HG03280 (cell line): ENCODE data around the gene TTC32.
"Not testable (repeated sequence)": the region's sequence is repeated elsewhere in the genome, so short reads cannot be mapped to it uniquely, and the experiment has no call there.

Source experiments
- ATAC-seq: cut with Tn5 transposase; IDR thresholded peaks from one replicate; pipeline ENCODE4 v1.9.1; 2021; ENCODE audit warnings: mild to moderate bottlenecking, moderate library complexity; ENCODE audit not compliant: unreplicated experiment

TTC32 gene

DNA sequence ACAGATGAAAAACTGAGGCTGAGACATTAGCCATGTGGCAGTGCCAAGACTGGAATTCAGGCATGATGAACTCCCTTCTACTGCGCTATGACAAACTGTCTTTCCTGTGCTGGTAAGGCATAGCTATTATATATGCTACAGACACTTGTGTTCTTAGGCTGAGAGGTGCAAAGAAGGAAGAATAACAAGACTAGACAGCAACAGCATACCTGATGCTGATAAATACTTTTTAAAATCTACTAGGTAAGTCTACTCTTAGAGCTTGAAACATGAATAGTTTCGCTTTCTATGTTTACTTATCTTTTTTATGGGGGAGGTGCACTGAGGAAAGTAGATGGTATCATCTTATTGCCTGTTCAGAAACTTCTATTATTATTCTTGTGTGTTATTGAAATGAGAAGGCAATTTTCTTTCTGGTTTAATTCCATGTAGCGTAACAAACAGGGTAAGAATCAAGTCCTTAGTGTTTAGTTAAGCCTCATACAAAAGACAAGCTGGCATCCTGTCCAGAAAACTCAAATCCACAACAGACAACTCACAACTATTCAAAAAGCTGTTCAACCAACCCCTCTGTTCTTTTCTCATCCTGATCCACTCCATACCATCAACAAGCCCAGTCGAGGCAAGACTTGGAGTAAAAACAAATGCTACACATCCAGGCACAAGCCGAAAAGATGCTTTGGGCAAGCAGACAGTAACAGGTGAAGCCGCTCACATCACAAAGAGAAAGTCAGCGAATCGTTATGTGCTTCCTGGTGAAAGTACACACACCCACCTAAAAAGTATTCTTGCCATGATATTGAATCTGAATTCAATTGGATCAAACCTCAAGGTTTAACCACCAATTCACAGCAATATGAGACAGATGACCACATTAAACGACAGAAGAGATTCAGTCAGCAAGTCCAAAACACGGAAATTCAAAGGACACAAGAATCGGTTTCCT, 1.5 kb downstream of the TTC32 start:
- ATAC-seq = peak; percentile 29

DNA sequence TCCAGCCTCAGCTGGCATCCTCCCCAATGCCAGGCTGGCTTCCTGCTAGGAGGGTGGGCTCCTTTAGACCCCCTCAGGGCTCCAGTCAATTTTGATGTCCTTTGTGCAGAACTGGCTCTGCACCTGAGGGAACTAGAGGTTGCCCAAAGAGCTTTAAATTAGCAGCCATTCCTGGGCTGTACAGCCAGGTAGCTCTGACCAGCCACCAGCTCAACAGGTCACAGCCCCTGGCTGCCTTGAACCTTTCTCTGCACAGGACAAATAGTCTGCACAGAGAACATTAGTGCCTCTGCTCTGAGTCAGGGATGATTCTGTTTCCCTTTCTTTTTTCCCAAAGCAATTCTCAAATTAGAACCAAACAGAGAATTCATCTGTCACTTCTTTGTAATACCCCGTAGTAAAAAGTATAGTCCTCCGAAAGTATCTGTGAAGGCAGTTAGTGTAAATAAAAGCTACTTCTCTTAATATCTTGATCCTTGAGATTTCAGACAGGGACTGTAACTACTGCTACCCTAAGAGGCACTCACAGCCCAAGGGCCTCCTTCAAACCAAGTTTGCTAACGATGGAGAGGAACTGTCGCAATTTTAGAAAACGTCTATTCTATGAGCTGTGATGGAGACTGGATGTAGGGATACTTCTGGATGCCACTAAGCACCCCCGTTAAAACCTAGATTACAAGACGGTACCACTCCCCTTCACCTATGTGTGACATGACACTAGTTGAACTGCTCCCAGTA, 3.0 kb downstream of the TTC32 start:
- no peak for ATAC-seq

DNA sequence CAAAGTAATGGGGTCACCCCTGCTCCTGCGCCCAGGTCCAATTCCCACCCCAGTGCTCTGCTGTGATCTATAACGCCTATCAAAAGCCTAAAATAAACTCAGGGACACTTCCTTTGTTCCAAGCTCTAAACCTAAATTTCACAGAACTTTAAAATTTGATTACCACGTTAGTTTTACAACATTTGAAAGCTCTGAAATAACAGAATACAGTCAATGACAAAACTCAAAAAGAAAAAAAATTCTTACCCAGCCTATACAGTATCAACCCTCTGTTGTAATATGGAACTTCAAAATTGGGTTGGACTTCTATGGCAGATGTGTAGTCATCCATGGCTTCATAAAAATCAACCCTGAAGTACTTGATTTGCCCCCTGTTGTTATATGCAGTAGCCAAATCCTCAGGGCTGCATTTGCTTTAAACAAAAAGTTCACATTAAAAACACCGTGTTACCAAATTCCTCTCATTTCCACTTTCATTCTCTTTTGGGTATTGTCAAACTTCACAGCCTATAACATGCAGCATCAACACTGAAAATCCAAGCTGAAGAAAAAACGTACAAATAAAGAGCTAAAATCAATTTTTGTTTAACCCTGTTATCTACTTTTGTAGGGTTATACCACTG, 4.0 kb downstream of the TTC32 start:
- no peak for ATAC-seq

DNA sequence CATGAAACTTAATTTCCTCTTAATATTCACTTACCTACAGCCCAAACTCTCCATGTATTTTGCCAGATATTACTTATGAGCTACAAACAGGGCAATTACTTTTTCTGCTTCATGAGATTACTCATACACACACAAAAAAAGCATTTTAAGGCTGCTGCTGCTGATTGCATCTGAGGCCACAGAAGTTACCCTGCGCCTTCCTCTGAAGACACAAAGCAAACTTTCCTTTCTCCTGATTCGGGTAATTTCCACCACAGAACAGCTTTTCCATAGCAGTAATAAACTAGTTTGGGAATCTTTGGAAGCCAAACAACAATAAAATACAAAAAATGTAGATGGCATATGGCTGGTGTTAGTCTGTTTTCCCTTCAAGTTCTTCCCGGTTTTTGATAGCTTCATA, 6.2 kb downstream of the TTC32 start:
- ATAC-seq = no peak

DNA sequence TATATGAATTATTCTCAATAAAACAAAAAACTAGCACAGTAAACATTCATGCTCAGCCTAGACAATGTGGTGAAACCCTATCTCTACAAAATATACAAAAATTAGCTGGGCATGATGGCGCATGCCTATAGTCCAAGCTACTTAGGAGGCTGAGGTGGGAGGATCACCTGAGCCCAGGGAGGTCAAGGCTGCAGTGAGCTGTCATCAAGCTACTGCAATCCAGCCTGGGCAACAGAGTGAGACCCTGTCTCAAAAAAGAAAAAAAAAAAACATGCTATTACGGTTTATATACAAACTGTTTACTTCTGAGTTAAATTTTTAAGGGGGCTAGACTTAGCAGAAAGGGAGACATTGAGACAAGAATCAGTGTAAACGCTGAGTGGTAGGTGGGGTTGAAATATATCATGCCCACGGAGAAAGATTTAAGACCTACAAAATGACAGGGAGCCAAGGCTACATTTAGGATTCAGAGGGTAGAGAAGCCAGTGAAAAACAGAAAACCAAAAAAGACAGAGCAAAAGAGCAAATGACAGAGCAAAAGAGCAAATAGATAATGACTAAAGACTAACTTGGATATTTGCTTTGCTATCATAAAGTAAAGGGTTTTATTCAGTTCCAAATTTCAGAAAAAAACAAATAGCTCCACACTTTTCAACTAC, 7.5 kb downstream of the TTC32 start:
- ATAC-seq = peak; percentile 30

DNA sequence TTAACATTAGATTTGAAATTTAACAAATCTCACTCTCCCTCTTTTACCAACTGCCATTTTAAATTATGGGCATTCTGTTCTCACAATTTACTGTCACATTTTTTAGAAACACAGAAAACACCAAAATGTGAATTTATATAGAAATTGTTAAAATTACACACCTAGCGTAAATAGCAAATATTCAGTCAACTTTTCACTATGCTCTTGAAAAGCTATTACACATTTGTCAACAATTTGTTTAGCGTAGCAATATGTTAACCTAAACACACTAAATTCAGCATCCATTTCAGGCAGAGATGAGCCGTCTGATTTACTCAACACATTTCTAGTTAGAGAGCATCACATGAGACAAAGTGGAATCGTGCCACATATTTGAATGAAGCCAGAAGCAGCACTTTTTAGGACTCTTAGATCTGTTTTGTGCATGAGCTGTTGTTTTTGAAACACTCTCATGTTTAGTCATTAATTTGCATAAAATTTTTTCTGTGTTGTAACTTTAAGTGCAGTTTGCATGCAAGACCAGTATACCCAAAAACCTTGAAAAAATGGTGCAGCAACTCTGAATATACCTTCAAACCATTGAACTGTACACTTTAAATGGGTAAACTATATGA, 8.2 kb downstream of the TTC32 start:
- peak; percentile 76 for ATAC-seq

DNA sequence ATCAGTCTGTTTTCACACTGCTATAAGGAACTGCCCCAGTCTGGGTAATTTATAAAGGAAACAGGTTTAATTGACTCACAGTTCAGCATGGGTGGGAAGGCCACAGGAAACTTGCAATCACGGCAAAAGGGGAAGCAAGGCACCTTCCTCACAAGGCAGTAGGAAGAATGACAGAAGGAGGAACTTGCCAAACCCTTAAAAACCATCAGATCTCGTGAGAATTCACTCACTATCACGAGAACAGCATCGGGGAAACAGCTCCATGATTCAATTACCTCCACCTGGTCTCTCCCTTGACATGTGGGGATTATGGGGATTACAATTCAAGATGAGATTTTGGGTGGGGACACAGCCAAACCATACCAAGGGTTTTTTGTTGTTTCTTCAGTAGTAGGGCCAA, 9.8 kb downstream of the TTC32 start:
- not testable (repeated sequence) for ATAC-seq

DNA sequence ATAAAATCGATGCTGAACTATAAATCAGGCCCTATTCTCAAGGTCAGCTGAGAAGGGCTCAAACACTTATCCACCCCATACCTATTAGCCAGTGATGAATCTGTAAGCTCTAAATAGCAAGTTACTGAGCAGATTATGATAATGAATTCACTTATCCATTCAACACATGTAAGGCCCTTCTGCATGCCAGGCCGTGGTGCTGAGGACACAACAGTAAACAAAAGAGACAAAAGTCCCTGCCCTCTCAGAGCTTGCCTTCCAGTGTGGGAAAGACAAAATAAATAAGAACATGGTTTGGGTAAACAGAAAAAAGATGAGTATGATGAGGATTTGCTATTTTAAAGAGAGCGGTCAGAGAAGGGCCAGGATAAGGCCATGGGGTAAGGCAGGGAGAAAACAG, 11.7 kb downstream of the TTC32 start:
- no peak for ATAC-seq

DNA sequence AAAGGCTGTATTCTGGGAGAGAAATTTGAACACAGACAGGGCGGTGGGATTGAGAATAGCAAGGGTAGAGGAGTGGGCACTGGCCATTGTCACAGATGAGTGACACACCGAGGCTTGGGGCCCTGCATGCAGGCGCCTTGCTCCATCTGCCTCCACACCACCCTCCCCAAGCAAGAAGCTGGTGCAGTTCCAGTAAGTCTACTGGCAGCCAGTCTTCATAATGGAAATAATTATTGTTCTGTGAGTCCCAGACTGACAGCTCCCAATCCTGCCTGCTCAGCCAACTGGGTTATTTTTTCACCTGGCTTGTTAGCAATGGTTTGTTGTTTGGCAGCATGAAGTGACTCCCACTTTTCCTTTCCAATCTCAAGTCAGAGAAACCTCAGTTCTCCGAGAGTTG, 13.0 kb downstream of the TTC32 start:
- ATAC-seq = no peak

DNA sequence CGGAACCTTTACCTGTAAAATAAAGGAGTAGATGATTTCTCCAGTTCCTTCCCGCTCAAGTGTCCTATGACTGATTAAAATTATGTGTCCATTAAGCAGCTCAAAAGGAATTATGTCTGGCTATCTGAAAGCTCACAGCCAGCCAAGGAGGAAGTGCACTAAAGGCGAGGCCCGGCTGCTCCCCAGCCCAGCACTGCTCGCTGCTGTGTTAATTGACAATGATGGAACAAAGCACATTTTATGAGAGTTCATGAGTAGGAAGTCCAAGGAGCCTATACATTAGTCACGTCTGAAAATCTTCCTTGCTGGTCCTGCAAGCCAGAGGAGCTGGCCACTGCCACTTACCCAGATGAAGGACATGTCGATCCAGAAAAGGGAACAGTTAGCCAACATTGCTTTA, 14.3 kb downstream of the TTC32 start:
- ATAC-seq = no peak

DNA sequence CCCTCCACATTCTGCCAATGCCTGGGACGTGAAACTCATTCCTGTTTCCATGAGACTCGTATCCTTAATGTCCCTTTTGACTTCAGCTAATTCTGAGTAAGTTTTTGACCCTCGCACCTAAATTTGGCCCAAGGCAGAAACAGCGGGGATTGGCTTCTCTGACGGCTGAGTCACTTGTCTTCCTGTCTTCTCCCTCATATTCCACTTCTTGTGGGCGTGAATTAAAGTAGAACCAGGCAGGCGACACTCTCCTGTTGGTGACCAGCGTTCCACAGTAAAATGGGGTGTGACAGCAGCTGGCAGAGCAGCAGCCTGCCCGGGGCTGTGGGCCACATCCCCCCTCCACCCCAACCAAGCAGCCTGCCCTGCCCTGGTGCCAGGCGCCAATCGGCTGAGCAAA, 15.5 kb downstream of the TTC32 start:
- ATAC-seq = no peak

DNA sequence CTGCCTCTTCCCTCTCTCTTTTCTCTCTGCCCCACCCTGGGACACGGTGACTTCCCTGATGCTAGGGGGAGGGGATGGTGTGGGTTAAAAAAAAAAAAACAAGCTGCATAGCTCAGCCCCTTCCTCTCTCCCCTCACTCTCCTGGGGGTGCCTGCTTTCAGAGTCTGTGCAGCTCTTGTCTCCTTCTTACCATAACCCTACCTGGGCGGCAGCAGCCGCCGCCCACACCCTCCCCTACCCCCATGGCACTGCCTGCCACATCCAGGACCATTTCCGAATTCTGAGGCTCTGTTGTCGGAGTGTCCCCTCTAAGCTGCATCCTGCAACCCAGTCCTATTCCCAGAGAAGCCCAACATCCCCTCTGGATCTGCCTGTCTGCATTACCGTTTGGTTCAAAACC, 16.0 kb downstream of the TTC32 start:
- ATAC-seq = no peak

DNA sequence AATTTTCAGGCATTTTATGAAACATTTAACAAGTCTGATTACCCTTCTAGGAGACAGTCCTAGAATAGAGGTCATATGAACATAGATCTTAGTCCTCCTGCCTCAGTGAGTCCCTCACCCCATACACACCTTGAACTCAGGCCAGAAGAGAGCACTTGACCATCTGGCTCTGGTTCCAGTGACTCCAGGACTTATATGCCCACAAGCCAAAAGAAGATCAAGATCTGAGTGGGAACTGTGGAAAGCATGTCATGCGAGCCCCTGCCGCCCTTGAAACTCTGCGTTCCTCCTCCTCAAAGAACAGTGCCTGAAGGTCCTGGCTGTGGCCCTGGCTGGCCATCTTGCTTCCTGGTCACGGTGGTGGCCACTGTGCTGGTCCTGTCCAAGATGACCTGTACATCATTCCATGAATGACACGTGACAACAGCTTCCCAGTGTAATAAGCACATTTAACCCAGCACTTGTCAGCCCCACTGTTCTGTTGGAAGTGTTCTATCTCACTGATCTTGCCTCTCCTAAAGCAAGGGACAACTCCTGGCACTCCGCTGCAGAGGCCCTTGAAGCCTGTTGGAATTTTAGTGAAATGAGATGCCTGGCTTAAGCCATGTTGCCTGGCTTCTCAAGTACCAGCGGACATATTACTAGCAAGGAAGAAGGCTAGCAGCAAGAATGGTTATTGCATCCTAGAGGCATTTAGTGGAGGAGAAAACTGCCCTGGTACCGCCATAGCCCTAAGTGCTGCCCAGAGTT, 17.6 kb downstream of the TTC32 start:
- no peak for ATAC-seq

DNA sequence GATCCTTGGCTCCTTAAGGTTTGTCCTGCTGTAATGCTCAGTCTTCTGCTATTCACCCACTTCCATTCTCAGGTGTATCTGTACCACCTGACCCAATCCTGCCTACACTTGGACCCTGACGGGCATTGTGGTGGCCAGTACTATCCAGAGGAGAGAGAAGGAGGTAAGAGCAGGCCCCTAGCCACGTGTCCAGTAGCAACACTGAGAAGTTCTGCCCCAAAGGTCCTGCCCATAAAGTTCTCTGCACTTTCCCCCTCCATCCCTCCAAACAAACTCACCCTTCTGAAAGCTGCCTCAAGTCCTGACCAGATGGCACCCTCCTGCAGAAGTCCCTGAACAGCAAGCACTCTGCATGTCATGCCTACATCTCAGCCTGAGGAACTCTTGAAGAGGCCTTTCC, 18.3 kb downstream of the TTC32 start:
- ATAC-seq = no peak

DNA sequence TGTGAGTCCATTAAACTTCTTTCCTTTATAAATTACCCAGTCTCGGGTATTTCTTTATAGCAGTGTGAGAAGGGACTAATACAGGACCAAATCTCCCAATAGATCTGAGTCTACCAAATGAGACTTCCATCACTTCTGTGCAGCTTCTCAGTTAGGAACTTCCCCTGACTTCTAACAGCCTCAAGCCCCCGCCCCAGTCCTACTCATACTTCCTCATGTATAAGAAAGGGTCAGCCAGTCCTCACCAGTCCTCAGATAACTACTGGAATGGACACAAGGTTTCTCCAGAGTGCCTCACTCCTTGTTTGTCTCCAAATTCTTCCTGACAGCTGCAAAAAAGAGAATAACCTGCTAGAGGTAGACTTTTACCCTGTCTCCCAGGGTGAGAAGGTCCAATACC, 19.5 kb downstream of the TTC32 start:
- ATAC-seq = no peak

DNA sequence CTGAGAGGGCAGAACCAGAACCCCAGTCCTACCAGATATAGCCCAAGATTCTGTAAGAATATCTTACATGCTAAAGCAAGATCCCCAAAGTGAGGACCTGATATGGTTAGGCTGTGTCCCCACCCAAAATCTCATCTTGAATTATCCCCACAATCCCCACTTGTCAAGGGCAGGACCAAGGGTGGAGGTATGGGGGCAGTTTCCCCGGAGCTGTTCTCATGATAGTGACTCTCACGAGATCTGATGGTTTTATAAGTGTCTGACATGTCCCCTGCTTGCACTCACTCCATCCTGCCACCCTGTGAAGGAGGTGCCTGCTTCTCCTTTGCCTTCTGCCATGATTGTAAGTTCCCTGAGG, 19.9 kb downstream of the TTC32 start:
- ATAC-seq = no peak

DNA sequence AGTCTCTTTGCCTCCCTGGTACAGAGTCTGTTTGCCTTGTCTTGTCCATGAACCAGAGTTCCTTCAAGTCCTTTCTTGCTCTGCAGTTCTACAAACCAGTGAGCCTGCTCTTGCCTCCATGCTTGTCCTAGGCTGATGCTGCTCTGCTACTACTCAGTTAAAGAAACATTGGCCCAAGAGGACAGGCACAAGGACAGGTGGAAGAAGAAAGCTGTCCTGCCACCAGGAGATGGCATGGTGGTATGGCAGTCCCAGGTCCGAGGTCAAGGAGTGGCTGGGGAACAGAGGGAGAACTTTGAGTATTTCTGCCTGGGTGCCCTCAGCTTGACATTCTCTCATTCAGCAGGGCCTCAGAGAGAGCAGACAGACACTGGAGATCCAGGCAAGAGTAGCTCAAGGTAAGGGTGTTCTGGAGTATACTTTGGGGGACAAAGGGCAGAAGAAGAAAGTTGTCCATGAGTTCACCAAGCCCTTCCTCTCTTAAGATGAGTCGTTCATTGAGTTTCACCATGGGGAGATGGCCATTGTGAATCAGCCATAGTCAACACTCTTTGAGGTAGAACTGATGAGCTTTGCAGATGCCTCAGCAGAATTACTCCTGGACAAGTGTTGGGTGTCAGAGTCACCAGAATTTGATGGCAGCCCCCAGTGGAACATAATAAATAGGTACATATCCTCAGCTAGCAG, 20.4 kb downstream of the TTC32 start:
- no peak for ATAC-seq

DNA sequence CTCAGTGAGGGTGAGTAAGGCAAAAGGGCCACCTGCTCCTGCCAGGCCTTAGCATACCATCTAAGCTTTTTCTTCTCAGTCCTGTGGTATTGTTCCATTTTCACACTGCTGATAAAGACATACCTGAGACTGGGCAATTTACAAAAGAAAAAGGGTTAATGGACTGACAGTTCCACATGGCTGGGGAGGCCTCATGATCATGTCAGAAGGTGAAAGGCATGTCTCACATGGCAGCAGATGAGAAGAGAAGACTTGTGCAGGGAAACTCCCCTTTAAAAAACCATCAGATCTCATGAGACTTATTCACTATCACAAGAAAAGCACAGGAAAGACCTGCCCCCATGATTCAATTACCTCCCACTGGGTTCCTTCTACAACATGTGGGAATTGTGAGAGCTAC, 21.6 kb downstream of the TTC32 start:
- ATAC-seq = not testable (repeated sequence)

DNA sequence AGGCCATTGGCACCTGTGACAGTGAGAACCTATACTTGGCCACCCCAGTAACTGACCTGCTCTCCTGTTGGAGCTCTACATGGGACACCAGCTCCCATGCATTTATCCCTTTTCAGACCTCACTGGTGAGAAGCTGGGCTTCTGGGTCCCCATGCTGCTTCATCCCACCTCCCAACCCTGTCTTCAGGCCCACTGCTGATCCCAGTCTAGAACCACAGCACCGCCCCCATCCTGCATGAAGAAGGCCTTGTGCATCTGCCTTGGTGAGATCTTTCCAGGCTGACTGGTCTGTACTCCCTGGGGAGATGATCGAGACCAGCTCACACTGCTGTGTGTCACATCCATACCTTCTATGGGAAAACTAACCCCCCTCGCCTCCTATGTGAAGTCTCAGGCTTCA, 22.7 kb downstream of the TTC32 start:
- ATAC-seq = no peak
